Measurements from ENCODE around the gene GPC6.

- TF ChIP-seq CTCF (conservative IDR thresholded peaks at IDR 0.05; ENCODE audit: low read length), result no peak
- TF ChIP-seq EZH2phosphoT487 (IDR thresholded peaks at IDR 0.05; ENCODE audit: borderline replicate concordance), result no peak
Observed at GRCh38 chr13:93800342-93800741, 573.7 kb downstream of the GPC6 start.
